RWPE2 (cell line): Measurements from ENCODE around the gene EPN3.
A peak's percentile ranks its signal among the peaks of the same experiment; 100 is the strongest.

Experiments
- ATAC-seq: fragments of 200-7000 bp; cut with Tn5 transposase; 3 replicates; pipeline ENCODE4 v1.9.1; 2021; ENCODE audit warnings: low read depth
- DNase-seq: peaks from one replicate; pipeline ENCODE4 v3.0.0-alpha.2; 2020; ENCODE audit warnings: low spot score
- H3K27ac ChIP-seq: fragments of 450-650 bp; 2 replicates; pipeline ENCODE4 v1.5.1; 2017; ENCODE audit warnings: mild to moderate bottlenecking; ENCODE audit not compliant: poor library complexity, severe bottlenecking
- H3K27me3 ChIP-seq: fragments of 250-450 bp; sonication (Bioruptor Pico); 2 replicates; pipeline ENCODE4 v1.5.1; 2021; ENCODE audit warnings: mild to moderate bottlenecking, moderate library complexity; ENCODE audit not compliant: insufficient read depth, poor library complexity, severe bottlenecking
- H3K36me3 ChIP-seq: fragments of 250-450 bp; sonication (Bioruptor Pico); 2 replicates; pipeline ENCODE4 v1.5.1; 2020; ENCODE audit warnings: low read depth, mild to moderate bottlenecking, moderate library complexity
- H3K4me1 ChIP-seq: fragments of 250-450 bp; sonication (Bioruptor Pico); 2 replicates; pipeline ENCODE4 v1.5.1; 2021; ENCODE audit warnings: mild to moderate bottlenecking, moderate library complexity; ENCODE audit not compliant: insufficient read depth, poor library complexity, severe bottlenecking
- H3K4me3 ChIP-seq: fragments of 250-450 bp; sonication (Bioruptor Pico); 2 replicates; pipeline ENCODE4 v1.5.1; 2021; ENCODE audit warnings: mild to moderate bottlenecking, moderate library complexity; ENCODE audit not compliant: severe bottlenecking
- H3K9me3 ChIP-seq: fragments of 250-450 bp; sonication (Bioruptor Pico); 2 replicates; pipeline ENCODE4 v1.5.1; 2021; ENCODE audit warnings: mild to moderate bottlenecking, moderate library complexity; ENCODE audit not compliant: severe bottlenecking
- CTCF ChIP-seq: fragments of 450-650 bp; IDR thresholded peaks from one replicate; pipeline ENCODE4 v1.5.1; 2017; ENCODE audit warnings: mild to moderate bottlenecking, moderate library complexity; ENCODE audit not compliant: poor library complexity, severe bottlenecking

EPN3 gene

GRCh38 chr17:50502301-50502990, 30.1 kb upstream of the EPN3 start:
- H3K4me3 ChIP-seq = no peak overlapping the region
- H3K27me3 ChIP-seq = no peaks in the 10 kb centered on the region
- no peak overlapping the region for H3K27ac ChIP-seq
- H3K36me3 ChIP-seq = no peaks in the 10 kb centered on the region
- ATAC-seq (no peak), DNase-seq (no peak)
- peaks cover 8% of the 10 kb centered on the region for H3K4me1 ChIP-seq
- TF ChIP-seq CTCF = no peak
- no peaks in the 10 kb centered on the region for H3K9me3 ChIP-seq

GRCh38 chr17:50505591-50506130, 26.9 kb upstream of the EPN3 start:
- no peak for DNase-seq
- TF ChIP-seq CTCF = no peak
- H3K36me3 ChIP-seq = no peaks in the 10 kb centered on the region

GRCh38 chr17:50506298-50506697, 26.2 kb upstream of the EPN3 start:
- peaks cover 14% of the 10 kb centered on the region for H3K4me1 ChIP-seq
- no peak overlapping the region for H3K27ac ChIP-seq
- no peaks in the 10 kb centered on the region for H3K27me3 ChIP-seq
- H3K36me3 ChIP-seq = no peaks in the 10 kb centered on the region
- no peak overlapping the region for H3K4me3 ChIP-seq
- ATAC-seq (no peak), DNase-seq (no peak)
- H3K9me3 ChIP-seq = no peaks in the 10 kb centered on the region
- TF ChIP-seq CTCF = no peak

More at GRCh38 chr17:50505591-50506130, 26.9 kb upstream of the EPN3 start:
- no peak for ATAC-seq
- Histone ChIP-seq H3K4me3 (no peak overlapping the region), H3K27ac (no peak overlapping the region), H3K27me3 (no peaks in the 10 kb centered on the region), H3K9me3 (no peaks in the 10 kb centered on the region), H3K4me1 (peaks cover 8% of the 10 kb centered on the region)

- Histone ChIP-seq H3K4me1 (peaks cover 16% of the 10 kb centered on the region), H3K27me3 (no peaks in the 10 kb centered on the region), H3K27ac (no peak within 1 kb of the TSS), H3K9me3 (no peaks in the 10 kb centered on the region), H3K4me3 (peak within 1 kb of the TSS; percentile 23), H3K36me3 (no peaks in the 10 kb centered on the region)
- peak; percentile 10 for TF ChIP-seq CTCF
- peak; percentile 19; the same call in 1 of the 3 replicates for ATAC-seq
- DNase-seq = no peak
Observed at GRCh38 chr17:50507871-50508572, 24.5 kb upstream of the EPN3 start, which contains the start of gene MYCBPAP. Gene MYCBPAP (plus strand): TSS chr17:50508439. CDS start chr17:50508675, 236 bp downstream.
